Suppressor macrophage (primary cell): ENCODE data around the gene STK11.

Experiments used
- DNase-seq, 4 experiments: peaks; one replicate each; pipeline ENCODE4 v3.0.0-alpha.2; 2020 to 2022

The STK11 gene

DNA sequence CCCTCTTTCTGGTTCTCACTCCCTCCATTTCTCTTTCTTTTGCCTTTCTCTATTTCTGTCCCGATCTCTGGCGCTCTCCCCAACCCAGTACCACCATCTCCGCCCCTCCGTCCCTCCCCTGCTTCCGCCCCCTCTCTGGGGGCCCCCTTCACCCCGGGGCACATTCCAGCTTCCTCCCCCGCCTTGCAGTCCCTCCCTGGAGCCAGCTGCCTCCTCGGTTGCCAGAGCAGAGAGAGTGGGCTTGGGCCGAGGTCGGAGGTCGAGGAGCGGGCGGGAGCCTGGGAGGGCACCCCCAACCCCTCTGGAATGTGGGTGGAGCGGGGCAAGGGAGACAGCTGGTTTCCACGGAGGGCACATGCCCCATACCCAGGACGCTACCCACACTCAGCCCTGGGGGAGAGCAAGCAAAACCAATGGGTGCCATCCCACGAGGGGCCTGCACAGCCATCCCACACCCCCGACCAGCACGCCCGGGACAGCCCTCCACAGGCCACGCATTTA lies 57.1 kb downstream of the STK11 start:
- no peak for DNase-seq

DNA sequence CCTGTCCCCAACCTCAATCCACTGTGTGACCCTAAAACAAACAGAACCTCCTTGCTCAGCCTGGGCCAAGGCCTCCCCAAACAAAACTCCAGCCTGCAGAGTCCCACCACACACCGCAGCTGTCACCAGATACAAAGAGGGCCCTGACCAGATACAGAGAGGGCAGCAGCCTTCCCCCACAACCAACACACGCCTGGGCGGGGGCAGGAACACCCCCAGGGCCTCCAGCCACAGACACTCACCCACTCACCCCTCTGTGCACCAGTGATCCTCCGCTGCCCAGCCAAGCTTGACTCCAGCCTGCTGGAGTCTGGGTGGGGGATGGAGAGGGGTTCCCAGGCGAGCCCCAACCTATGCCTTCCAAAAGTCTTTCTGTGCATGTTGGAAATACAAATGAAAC lies 57.6 kb downstream of the STK11 start:
- DNase-seq = peak in 2 of 4 experiments; percentile 18 to 30

DNA sequence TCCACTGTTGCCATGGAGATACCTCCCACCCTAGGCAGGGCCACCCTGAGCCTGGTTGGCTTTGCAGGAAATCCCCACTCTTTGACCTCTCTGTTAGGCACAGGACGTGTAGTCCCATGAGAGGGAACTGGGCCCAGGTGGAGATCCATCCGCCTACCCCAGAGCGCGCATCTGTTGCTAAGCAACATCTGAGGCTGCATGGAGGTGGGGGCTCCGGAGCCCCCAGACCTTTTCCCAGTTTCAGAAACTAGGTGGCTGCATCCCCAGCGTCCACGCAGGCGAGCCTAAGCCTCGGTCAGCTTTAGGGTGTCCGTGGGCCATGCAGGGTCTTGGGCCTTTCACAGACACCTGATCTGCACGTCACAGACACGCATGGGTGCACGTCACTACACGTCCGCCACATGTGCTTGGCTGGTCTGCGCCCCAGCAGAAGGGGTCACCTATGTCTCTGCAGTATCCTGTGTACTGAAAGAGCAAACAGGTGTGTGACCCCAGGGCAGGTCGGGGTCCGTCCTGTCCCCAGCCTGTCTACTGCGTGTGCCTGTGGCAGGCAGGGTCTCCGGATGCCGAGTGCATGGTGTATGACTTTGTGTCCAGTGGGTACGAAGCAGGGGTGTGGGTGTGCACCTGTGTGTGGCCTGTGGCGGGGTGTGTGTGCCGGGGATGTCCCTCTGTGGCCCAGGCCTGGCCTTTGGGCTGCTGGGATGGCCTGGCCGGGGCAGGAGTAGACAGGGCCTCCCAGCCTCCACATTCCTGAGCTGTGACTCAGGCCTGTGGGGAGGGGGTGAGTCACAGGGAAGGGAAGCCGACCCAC lies 59.4 kb downstream of the STK11 start:
- DNase-seq = peak; percentile 65 to 78 (median 70)

DNA sequence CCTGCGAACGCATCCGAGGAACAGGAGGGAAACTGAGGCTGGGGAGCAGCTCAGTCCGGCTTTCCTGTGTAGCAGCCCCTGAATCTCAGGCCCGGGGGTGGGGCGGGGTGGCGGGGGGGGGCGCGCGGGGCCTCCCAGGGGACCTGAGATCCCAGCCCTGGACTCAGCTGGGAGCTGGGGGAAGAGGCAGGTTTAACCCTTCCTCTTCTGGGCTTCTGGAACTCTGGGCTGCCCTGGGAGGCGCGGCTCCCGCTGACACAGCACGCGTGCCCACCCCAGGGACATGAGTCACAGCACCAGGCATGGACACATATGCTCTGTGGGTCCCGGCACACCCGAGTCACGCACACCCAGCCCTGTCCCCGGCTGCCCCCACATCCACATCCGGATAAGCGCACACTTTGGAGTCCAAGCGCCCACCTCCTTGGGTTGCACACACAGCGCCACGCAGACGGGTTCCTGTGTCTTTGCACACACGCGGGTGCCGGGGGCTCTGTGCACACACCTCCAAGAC lies 60.1 kb downstream of the STK11 start:
- peak; percentile 91 to 96 (median 93) for DNase-seq

DNA sequence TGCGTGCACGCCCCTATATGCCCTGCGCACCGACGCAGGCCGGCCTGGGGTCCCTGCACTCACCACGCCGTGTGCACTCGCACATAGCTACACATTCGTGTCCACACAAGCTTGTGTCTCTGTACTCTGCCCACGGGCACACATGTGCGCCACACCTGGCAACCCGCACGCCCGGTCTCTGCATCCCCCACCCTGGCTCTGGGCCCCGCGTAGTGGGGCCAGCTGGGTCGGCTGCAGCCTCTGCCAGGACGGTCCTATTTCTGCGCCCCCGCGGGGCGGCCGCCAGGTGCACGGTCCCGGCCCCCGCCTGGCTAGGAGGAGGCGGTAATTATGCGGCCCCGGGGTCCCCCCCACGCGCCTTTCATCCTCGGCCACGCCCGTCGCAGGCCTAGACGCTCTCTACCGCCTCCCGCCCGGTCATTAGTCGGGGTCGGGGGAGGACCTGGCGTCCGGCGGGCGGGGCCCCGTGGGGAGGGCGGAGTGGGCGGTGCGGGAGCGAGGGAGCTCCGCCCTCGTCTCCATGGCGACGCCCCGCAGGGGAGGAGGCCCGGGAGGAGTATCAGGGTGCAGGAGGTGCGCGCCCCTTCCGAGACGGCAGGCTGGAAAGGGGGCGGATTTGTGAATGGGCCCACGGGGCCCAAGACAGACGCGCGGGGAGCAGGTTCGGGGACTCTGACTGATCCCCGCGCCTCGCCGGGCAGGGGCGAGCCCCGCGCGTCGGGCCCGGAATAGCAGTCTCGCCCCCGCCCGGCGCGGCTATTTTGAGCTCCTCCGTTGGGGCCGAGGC lies 60.7 kb downstream of the STK11 start:
- peak; percentile 95 to 99 (median 97) for DNase-seq

DNA sequence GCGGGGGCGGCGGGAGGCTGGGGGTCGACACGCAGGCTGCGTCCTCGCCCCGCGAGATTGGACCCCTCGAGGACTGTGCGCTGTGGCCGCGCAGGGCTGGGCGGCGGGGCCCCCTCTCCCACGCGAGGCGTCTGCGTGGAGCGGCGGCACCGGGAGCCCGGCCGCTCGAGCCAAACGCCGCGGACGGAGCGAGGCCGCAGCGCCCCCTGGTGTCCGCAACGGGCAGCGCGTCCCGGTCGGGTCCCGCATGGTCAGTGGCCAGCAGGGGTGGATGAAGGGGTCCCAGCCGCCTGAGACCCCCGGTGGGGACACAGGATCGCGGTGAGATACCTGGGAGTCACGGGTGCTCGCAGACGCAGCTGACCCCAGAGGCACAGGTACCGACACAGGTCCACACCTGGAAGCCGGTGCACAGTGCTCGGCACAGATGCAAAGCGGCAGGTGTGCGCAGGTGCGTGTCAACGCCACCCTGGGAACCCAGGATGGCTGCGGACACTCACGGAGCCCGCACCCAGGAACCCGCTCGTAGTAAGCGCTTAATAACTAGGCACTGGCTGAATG lies 61.4 kb downstream of the STK11 start:
- peak; percentile 79 to 92 (median 90) for DNase-seq

DNA sequence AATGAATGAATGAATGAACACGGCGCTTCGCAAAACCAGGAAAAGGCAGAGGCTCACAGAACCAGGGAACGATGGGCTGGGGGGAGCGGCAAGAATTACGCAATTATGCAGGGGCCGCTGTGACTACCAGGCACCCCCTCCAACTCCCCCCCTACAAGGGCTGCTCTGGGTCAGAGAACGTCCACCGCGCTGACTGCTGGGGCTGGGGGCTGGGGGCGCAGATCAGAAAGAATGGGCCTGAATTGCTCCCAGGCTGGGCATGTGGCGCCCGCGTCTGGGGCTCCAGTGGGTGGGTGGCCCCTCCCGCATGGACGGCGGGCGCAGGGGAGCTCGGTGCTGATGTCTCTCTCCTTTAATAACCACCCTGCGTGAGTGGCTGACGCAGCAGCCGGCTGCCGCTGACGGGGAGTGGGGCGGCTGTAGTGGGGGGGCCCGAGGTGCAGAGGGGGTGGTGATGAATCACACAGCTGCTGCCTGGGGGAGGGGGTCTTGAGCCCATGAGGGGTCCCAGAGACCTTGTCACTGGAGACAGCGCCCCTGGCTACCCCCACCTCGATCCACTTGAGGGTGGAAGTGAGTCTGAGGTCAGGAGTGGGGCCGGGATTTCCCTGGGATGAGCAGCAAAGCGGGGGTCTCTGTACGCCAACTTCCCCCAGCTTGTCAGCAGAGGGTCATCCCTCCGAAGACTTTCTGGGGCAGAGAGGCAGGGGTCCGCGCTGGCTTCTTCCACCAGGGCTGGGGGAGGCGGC lies 62.1 kb downstream of the STK11 start:
- DNase-seq = peak; percentile 70 to 79 (median 76)

DNA sequence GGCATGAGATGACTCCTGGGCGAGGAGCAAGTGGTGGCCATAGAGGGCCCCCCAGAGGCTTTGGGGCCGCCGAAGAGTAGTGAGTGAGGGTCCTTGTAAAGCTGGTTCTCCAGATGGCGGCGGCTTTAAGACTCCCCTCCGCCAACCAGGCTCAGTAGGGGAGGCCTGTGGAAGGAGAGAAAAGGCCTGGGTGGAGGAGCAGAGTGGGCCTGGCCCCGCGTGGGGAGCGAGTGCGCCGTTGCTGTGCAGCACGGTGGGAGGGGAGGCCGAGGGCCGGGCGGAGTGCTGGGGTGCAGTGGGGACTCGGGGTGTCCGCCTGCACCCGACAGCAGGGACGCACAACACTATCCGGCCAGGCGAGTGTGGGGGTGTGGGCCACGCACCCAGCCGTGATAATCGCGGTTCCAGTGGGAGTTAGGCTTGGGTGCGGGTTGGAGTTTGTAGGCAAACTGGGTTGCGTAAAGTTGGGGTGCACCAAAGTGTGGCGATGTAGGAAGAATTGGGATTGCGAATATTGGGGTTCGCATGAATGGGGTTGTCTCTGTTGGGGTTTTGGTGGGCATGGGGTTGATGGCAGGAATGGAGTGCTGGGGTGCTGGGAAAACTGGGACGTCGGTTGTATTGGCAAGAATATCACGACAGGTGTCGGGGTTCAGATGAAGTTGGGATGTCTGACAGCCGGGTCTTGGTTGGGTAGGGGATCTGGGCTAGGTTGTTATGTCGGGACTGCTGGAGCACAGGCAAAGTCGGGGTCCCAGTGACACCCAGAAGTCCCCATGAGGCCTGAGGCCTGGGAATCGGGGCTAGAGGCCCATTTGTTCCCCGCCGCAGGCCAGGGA lies 62.9 kb downstream of the STK11 start:
- DNase-seq = no peak

DNA sequence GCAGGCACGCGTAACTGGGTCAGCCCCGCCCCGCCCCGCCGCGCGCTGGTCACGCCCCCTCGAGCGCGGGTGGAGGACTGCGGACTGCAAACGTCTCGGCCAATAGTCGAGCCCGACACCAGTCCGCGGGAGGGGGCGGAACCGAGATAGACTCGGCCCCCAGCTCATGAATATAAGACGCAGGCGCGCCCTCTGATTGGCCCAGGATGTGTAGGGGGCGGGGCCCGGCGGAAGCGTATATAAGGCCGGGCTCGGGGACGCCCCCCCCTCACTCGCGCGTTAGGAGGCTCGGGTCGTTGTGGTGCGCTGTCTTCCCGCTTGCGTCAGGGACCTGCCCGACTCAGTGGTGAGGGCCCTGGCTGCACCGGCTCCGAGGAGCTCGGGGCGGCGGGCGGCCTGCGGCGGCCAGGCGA lies 63.5 kb downstream of the STK11 start, which contains the start of gene CIRBP:
CIRBP (plus strand) TSS at position 268 of the 413 bp plus-strand sequence. CDS start 1,602 bp downstream, outside the sequence.
- DNase-seq = peak; percentile 100

DNA sequence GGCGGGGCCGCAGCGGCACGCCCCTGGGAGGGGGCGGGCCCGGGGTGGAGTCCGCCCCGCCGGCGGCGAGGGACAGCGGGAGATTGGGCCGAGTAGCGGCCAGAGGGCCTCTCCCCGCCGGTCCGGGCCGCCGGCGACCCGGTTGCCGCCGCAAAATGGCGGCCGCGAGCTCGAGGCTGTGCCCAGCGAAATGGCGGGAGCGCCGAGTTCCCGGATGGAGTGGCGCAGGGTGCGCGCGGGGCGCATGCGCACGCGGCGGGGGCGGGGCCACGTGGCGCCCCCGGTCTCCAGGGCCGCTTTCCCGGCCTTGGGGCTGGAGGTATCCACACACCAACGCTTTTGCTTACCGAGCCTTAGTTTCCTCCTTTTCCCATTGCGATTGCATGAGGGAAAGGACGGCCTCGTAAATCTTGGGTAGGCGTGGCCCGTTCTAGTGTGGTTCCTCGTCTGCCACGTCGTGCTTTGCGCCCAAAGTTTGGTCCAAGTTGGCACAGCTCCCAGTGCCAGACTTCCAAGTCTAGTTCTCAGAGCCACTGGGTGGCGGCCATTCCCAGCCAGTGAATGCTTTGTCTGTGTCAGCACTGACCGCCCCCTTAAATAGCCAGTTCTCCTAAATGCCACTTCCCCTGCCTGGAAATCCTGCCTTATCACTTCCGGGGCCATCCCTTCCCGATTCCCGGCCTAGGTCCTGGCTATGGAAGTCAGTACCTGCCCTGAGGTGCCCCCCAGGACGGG lies 64.1 kb downstream of the STK11 start:
- DNase-seq = peak; percentile 91 to 96 (median 93)

DNA sequence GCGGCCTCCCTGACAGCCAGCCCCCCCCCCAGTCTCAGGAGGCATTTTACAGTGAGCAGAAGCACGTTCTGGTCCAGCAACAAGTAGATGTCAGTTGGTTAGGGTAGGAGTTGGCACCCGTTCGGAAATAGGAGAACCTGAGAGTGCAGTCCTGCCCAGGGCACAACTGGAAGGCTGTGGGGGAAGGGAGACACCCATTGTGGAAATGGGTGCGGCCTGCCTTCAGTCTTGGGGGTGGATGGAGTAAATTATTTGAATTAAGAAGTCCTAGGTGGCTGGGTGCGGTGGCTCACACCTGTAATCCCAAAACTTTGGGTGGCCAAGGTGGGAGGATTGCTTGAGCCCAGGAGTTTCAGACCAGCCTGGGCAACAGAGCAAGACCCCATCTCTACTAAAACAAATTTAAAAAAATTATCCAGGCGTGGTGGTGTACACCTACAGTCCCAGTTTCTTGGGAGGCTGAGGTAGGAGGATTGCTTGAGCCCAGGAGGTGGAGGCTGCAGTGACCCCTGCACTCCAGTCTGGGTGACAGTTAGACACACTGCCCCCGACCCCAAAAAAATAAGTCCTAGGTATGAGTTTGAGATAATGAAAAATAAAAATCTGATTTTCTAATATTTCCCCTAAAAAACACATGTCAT lies 64.8 kb downstream of the STK11 start:
- DNase-seq = peak in 2 of 4 experiments; percentile 52 to 63

DNA sequence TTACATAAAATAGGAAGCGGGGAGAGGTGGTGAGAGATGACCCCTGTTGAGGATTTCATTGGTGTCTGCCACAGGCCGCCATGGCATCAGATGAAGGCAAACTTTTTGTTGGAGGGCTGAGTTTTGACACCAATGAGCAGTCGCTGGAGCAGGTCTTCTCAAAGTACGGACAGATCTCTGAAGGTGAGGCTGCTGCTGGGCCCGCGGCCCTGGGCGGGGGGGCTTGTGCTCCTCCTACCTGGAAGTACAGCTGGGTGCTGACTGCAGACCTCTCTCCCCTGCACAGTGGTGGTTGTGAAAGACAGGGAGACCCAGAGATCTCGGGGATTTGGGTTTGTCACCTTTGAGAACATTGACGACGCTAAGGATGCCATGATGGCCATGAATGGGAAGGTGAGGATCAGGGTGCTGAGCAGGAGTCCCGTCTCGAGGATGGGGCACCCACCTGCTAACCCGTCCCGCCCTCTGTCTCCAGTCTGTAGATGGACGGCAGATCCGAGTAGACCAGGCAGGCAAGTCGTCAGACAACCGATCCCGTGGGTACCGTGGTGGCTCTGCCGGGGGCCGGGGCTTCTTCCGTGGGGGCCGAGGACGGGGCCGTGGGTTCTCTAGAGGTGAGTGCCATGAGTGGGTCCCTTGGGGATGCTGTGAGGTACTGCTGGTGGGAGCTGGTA lies 65.4 kb downstream of the STK11 start:
- DNase-seq = no peak

DNA sequence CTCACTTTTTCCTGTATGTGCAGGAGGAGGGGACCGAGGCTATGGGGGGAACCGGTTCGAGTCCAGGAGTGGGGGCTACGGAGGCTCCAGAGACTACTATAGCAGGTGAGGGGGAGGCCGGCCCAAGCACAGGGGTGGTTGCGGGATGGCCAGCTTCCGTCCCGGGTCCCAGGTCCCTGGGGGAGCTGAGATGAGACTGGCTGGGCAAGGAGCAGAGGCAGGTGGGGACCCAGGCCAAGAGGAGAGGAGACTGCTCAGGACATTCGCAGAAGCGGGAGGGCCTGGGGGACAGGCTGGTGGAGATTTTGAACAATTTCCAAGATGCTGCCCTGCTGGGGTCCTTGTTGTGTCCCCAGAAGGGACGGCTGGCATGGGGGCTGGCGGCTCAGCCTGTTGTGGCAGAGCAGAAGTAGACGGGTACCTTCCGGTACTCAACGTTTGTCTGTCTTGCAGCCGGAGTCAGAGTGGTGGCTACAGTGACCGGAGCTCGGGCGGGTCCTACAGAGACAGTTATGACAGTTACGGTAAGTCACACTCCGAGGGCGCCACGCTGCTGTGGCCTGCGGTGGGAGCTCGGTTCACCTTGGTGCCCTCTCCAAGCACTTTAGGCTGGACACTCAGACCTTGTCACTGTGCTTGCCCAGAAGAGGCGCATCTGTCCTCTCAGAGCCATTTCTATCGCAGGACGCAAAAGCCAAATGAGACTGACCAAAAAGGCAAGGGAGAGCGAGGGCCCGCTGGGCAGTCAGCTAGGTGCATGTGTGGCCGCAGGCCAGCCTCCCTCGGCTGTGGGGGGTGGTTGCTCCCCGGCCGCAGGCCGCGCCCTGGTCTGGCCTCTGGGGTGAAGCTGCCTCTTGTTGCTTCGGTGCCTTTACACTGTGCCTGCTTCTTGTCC lies 66.2 kb downstream of the STK11 start:
- DNase-seq = no peak

DNA sequence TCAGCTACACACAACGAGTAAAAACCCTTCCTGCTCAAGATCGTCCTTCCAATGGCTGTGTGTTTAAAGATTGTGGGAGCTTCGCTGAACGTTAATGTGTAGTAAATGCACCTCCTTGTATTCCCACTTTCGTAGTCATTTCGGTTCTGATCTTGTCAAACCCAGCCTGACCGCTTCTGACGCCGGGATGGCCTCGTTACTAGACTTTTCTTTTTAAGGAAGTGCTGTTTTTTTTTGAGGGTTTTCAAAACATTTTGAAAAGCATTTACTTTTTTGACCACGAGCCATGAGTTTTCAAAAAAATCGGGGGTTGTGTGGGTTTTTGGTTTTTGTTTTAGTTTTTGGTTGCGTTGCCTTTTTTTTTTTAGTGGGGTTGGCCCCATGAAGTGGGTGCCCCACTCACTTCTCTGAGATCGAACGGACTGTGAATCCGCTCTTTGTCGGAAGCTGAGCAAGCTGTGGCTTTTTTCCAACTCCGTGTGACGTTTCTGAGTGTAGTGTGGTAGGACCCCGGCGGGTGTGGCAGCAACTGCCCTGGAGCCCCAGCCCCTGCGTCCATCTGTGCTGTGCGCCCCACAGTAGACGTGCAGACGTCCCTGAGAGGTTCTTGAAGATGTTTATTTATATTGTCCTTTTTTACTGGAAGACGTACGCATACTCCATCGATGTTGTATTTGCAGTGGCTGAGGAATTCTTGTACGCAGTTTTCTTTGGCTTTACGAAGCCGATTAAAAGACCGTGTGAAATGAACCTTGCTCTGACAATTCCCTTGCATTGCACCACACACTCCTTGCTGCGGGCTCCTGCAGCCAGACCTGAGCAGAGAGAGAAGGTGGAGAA lies 67.1 kb downstream of the STK11 start:
- peak; percentile 15 to 41 (median 35) for DNase-seq

DNA sequence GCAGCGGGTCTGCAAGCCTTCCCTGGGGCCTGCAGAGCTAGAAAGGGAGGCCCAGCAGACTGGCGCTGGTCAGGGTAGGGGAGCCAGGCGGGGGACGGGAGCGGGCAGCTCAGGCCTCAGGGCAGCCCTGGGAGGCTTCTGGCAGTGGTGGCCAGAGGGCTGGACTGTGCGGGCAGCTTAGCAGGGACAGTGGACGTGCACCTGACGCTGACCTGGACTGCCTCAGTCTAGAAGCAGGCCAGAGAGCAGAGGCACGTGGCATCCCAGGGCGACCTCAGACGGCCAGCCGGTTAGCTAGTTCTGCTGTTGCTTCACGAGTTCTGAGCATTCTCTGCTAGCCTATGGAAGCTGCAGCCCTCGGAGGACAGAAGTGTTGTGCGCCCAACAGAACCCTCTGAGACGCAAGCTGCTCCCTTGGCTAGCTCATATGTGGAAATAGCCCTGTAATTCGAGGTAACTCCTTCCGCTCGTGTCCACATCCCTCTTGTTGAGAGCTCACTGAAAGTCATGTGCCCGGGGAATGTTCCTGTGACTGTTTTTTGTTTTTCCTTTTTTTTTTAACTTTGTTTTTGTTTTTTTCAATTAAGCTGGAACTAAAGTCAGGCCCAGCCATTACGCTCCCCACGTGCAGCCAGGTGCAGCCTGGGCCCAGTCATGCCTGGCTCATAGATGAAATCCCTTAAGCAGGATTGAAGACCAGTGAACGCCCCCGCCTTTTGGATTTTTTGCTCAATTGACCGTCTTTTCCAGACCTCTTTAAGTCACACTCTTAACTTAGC lies 67.9 kb downstream of the STK11 start:
- peak; percentile 49 to 75 (median 68) for DNase-seq
